ENCODE results near the gene FOXN3.

GRCh38 chr14:89219051-89219450 is 198.0 kb downstream of the FOXN3 start:
- no peak for TF ChIP-seq POLR2A (IDR thresholded peaks at IDR 0.05; ENCODE audit: low read length)
- no peak for TF ChIP-seq GATA1 (IDR thresholded peaks at IDR 0.05; ENCODE audit: low read depth, low read length)

All from erythroblast (primary cell).